HAP-1 (cell line): ENCODE data around the gene ELMO1.

Experiments
- DNase-seq, 2 experiments: peaks; one replicate each; pipeline ENCODE4 v3.0.0-alpha.2; 2016 to 2020; ENCODE audit warnings: low spot score in 2 of 2
- H3K27me3 ChIP-seq: fragments of 250-450 bp; sonication (Bioruptor Pico); 2 replicates; pipeline ENCODE4 v1.5.1; 2020; ENCODE audit warnings: low read depth, mild to moderate bottlenecking, moderate library complexity
- H3K36me3 ChIP-seq: fragments of 250-450 bp; sonication (Bioruptor Pico); replicated peaks from 2 replicates; pipeline ENCODE4 v1.5.1; 2020; ENCODE audit warnings: mild to moderate bottlenecking
- H3K4me1 ChIP-seq: fragments of 250-450 bp; sonication (Bioruptor Pico); 2 replicates; pipeline ENCODE4 v1.5.1; 2020; ENCODE audit warnings: mild to moderate bottlenecking
- H3K4me3 ChIP-seq: fragments of 250-450 bp; sonication (Bioruptor Pico); 2 replicates; pipeline ENCODE4 v1.5.1; 2020; ENCODE audit warnings: mild to moderate bottlenecking, moderate library complexity
- H3K9me3 ChIP-seq: fragments of 250-450 bp; sonication (Bioruptor Pico); 2 replicates; pipeline ENCODE4 v1.5.1; 2020; ENCODE audit warnings: mild to moderate bottlenecking, moderate library complexity
- in situ Hi-C: fragments of 300-500 bp; cut with MboI; formaldehyde crosslinking; loops from 3 replicates; pipeline ENCODE4 v1.14.3; 2020; ENCODE audit warnings: low sequenced_read_pairs, inconsistent platforms, mixed read lengths

The ELMO1 gene

GRCh38 chr7:37448011-37448635 is 541 bp downstream of the ELMO1 start:
- Histone ChIP-seq H3K4me3 (peak overlapping the region; percentile 22), H3K27me3 (peaks cover 33% of the 10 kb centered on the region), H3K4me1 (no peaks in the 10 kb centered on the region), H3K36me3 (no peaks in the 10 kb centered on the region), H3K9me3 (no peaks in the 10 kb centered on the region)
- in situ Hi-C loops: no loop called here
- no peak for DNase-seq

- DNase-seq: no peak
- Histone ChIP-seq H3K36me3 (no peaks in the 10 kb centered on the region), H3K9me3 (no peaks in the 10 kb centered on the region), H3K4me1 (no peaks in the 10 kb centered on the region), H3K27me3 (peaks cover 33% of the 10 kb centered on the region), H3K4me3 (no peak overlapping the region)
- in situ Hi-C loops: no loop called here
Observed at GRCh38 chr7:37446371-37446770, 2.3 kb downstream of the ELMO1 start.

GRCh38 chr7:37445790-37446189 is 2.9 kb downstream of the ELMO1 start:
- DNase-seq: no peak
- Histone ChIP-seq H3K9me3 (no peaks in the 10 kb centered on the region), H3K36me3 (no peaks in the 10 kb centered on the region), H3K4me1 (no peaks in the 10 kb centered on the region), H3K27me3 (peaks cover 33% of the 10 kb centered on the region), H3K4me3 (no peak overlapping the region)
- in situ Hi-C loops: no loop called here

- no peaks in the 10 kb centered on the region for H3K36me3 ChIP-seq
- DNase-seq: no peak
- in situ Hi-C loops: no loop called here
- H3K27me3 ChIP-seq: peaks cover 30% of the 10 kb centered on the region
- no peak overlapping the region for H3K4me3 ChIP-seq
- no peaks in the 10 kb centered on the region for H3K9me3 ChIP-seq
- H3K4me1 ChIP-seq: no peaks in the 10 kb centered on the region
Observed at GRCh38 chr7:37445064-37445723, 3.5 kb downstream of the ELMO1 start.

- Histone ChIP-seq H3K9me3 (no peaks in the 10 kb centered on the region), H3K4me3 (no peak overlapping the region), H3K27me3 (peaks cover 16% of the 10 kb centered on the region), H3K4me1 (no peaks in the 10 kb centered on the region), H3K36me3 (no peaks in the 10 kb centered on the region)
- DNase-seq: no peak
- in situ Hi-C loops: no loop called here
Observed at GRCh38 chr7:37443627-37444026, 5.0 kb downstream of the ELMO1 start.

GRCh38 chr7:37442268-37442667 is 6.4 kb downstream of the ELMO1 start:
- in situ Hi-C loops: no loop called here
- no peak overlapping the region for H3K4me3 ChIP-seq
- H3K9me3 ChIP-seq: no peaks in the 10 kb centered on the region
- peaks cover 6% of the 10 kb centered on the region for H3K27me3 ChIP-seq
- no peak for DNase-seq
- no peaks in the 10 kb centered on the region for H3K4me1 ChIP-seq
- no peaks in the 10 kb centered on the region for H3K36me3 ChIP-seq

GRCh38 chr7:37441816-37442215 is 6.8 kb downstream of the ELMO1 start:
- peaks cover 2% of the 10 kb centered on the region for H3K27me3 ChIP-seq
- in situ Hi-C loops: no loop called here
- H3K9me3 ChIP-seq: no peaks in the 10 kb centered on the region
- no peaks in the 10 kb centered on the region for H3K4me1 ChIP-seq
- no peak overlapping the region for H3K4me3 ChIP-seq
- H3K36me3 ChIP-seq: no peaks in the 10 kb centered on the region
- no peak for DNase-seq

GRCh38 chr7:37441386-37441760 is 7.3 kb downstream of the ELMO1 start:
- H3K4me3 ChIP-seq: no peak overlapping the region
- no peaks in the 10 kb centered on the region for H3K9me3 ChIP-seq
- in situ Hi-C loops: no loop called here
- no peaks in the 10 kb centered on the region for H3K36me3 ChIP-seq
- no peaks in the 10 kb centered on the region for H3K4me1 ChIP-seq
- no peak for DNase-seq
- no peaks in the 10 kb centered on the region for H3K27me3 ChIP-seq

- Histone ChIP-seq H3K36me3 (no peaks in the 10 kb centered on the region), H3K27me3 (no peaks in the 10 kb centered on the region), H3K9me3 (no peaks in the 10 kb centered on the region), H3K4me3 (no peak overlapping the region), H3K4me1 (no peaks in the 10 kb centered on the region)
- DNase-seq: no peak
- in situ Hi-C loops: no loop called here
Observed at GRCh38 chr7:37440738-37441385, 7.8 kb downstream of the ELMO1 start.

GRCh38 chr7:37439653-37440026 is 9.0 kb downstream of the ELMO1 start:
- Histone ChIP-seq H3K4me1 (no peaks in the 10 kb centered on the region), H3K36me3 (no peaks in the 10 kb centered on the region), H3K27me3 (no peaks in the 10 kb centered on the region), H3K9me3 (no peaks in the 10 kb centered on the region), H3K4me3 (no peak overlapping the region)
- DNase-seq: no peak
- in situ Hi-C loops: no loop called here

GRCh38 chr7:37438906-37439652 is 9.6 kb downstream of the ELMO1 start:
- no peak for DNase-seq
- H3K27me3 ChIP-seq: no peaks in the 10 kb centered on the region
- H3K9me3 ChIP-seq: no peaks in the 10 kb centered on the region
- H3K4me1 ChIP-seq: no peaks in the 10 kb centered on the region
- H3K36me3 ChIP-seq: no peaks in the 10 kb centered on the region
- in situ Hi-C loops: no loop called here
- H3K4me3 ChIP-seq: no peak overlapping the region

- H3K36me3 ChIP-seq: no peaks in the 10 kb centered on the region
- in situ Hi-C loops: no loop called here
- no peaks in the 10 kb centered on the region for H3K9me3 ChIP-seq
- no peaks in the 10 kb centered on the region for H3K27me3 ChIP-seq
- H3K4me3 ChIP-seq: no peak overlapping the region
- no peaks in the 10 kb centered on the region for H3K4me1 ChIP-seq
- DNase-seq: no peak
Observed at GRCh38 chr7:37435156-37435855, 13.4 kb downstream of the ELMO1 start.

- no peaks in the 10 kb centered on the region for H3K9me3 ChIP-seq
- DNase-seq: no peak
- H3K27me3 ChIP-seq: no peaks in the 10 kb centered on the region
- in situ Hi-C loops: no loop called here
- H3K36me3 ChIP-seq: no peaks in the 10 kb centered on the region
- H3K4me1 ChIP-seq: no peaks in the 10 kb centered on the region
- H3K4me3 ChIP-seq: no peak overlapping the region
Observed at GRCh38 chr7:37434529-37434928, 14.1 kb downstream of the ELMO1 start.
